ENCODE measurements around the gene ABL2.

The ABL2 gene

GRCh38 chr1:179087665-179088064 lies 141.8 kb downstream of the ABL2 start:
- no peak overlapping the region for H3K27ac ChIP-seq (ENCODE audit: insufficient read depth, low read depth, low read length, poor library complexity, severe bottlenecking)
- no peaks in the 10 kb centered on the region for H3K36me3 ChIP-seq (ENCODE audit: control insufficient read depth, insufficient read depth, low read length)
- H3K9me3 ChIP-seq (ENCODE audit: control insufficient read depth, low read length): no peaks in the 10 kb centered on the region
- H3K27me3 ChIP-seq (ENCODE audit: control insufficient read depth, insufficient read depth, low read length, poor library complexity, severe bottlenecking): peaks cover 6% of the 10 kb centered on the region
- H3K4me1 ChIP-seq (ENCODE audit: control insufficient read depth, insufficient read depth, low read length): peaks cover 3% of the 10 kb centered on the region
- no peak overlapping the region for H3K4me3 ChIP-seq (ENCODE audit: insufficient read depth, low read depth, low read length)
- WGBS, 2 experiments: 41 to 43% methylated on average over 11 of the region's 11 CpGs

- Histone ChIP-seq H3K27ac (ENCODE audit: insufficient read depth, low read depth, low read length, poor library complexity, severe bottlenecking) (no peak overlapping the region), H3K27me3 (ENCODE audit: control insufficient read depth, insufficient read depth, low read length, poor library complexity, severe bottlenecking) (peaks cover 9% of the 10 kb centered on the region), H3K4me1 (ENCODE audit: control insufficient read depth, insufficient read depth, low read length) (peaks cover 10% of the 10 kb centered on the region), H3K9me3 (ENCODE audit: control insufficient read depth, low read length) (no peaks in the 10 kb centered on the region), H3K4me3 (ENCODE audit: insufficient read depth, low read depth, low read length) (no peak overlapping the region), H3K36me3 (ENCODE audit: control insufficient read depth, insufficient read depth, low read length) (no peaks in the 10 kb centered on the region)
- WGBS, 2 experiments: 89 to 92% methylated on average over 8 of the region's 8 CpGs
Measured at GRCh38 chr1:179083533-179083932, 145.9 kb downstream of the ABL2 start.

- peak overlapping the region; percentile 85 for H3K4me3 ChIP-seq (ENCODE audit: insufficient read depth, low read depth, low read length)
- H3K4me1 ChIP-seq (ENCODE audit: control insufficient read depth, insufficient read depth, low read length): peaks cover 10% of the 10 kb centered on the region
- 22 to 25% methylated on average over 3 of the region's 3 CpGs for WGBS, 2 experiments
- H3K36me3 ChIP-seq (ENCODE audit: control insufficient read depth, insufficient read depth, low read length): no peaks in the 10 kb centered on the region
- H3K9me3 ChIP-seq (ENCODE audit: control insufficient read depth, low read length): no peaks in the 10 kb centered on the region
- no peak overlapping the region for H3K27ac ChIP-seq (ENCODE audit: insufficient read depth, low read depth, low read length, poor library complexity, severe bottlenecking)
- H3K27me3 ChIP-seq (ENCODE audit: control insufficient read depth, insufficient read depth, low read length, poor library complexity, severe bottlenecking): peaks cover 9% of the 10 kb centered on the region
Measured at GRCh38 chr1:179082999-179083335, 146.5 kb downstream of the ABL2 start.

GRCh38 chr1:179082333-179082998 lies 147.0 kb downstream of the ABL2 start:
- Histone ChIP-seq H3K27ac (ENCODE audit: insufficient read depth, low read depth, low read length, poor library complexity, severe bottlenecking) (no peak overlapping the region), H3K36me3 (ENCODE audit: control insufficient read depth, insufficient read depth, low read length) (no peaks in the 10 kb centered on the region), H3K4me1 (ENCODE audit: control insufficient read depth, insufficient read depth, low read length) (peaks cover 10% of the 10 kb centered on the region), H3K27me3 (ENCODE audit: control insufficient read depth, insufficient read depth, low read length, poor library complexity, severe bottlenecking) (peaks cover 9% of the 10 kb centered on the region), H3K9me3 (ENCODE audit: control insufficient read depth, low read length) (no peaks in the 10 kb centered on the region), H3K4me3 (ENCODE audit: insufficient read depth, low read depth, low read length) (peak overlapping the region; percentile 85)
- 1% methylated on average over 52 of the region's 52 CpGs for WGBS, 2 experiments

GRCh38 chr1:179081687-179082332 lies 147.7 kb downstream of the ABL2 start, which contains the start of gene TOR3A:
TOR3A (plus strand) TSS chr1:179082070; CDS start chr1:179082129, 59 bp downstream.
- Histone ChIP-seq H3K36me3 (ENCODE audit: control insufficient read depth, insufficient read depth, low read length) (no peaks in the 10 kb centered on the region), H3K27ac (ENCODE audit: insufficient read depth, low read depth, low read length, poor library complexity, severe bottlenecking) (peak within 1 kb of the TSS; percentile 16)
- WGBS, 2 experiments: 1% methylated on average over 51 of the region's 51 CpGs

GRCh38 chr1:179080866-179081686 lies 148.4 kb downstream of the ABL2 start:
- Histone ChIP-seq H3K27me3 (ENCODE audit: control insufficient read depth, insufficient read depth, low read length, poor library complexity, severe bottlenecking) (peaks cover 9% of the 10 kb centered on the region), H3K9me3 (ENCODE audit: control insufficient read depth, low read length) (no peaks in the 10 kb centered on the region), H3K4me1 (ENCODE audit: control insufficient read depth, insufficient read depth, low read length) (peaks cover 10% of the 10 kb centered on the region), H3K36me3 (ENCODE audit: control insufficient read depth, insufficient read depth, low read length) (no peaks in the 10 kb centered on the region), H3K4me3 (ENCODE audit: insufficient read depth, low read depth, low read length) (peak overlapping the region; percentile 85), H3K27ac (ENCODE audit: insufficient read depth, low read depth, low read length, poor library complexity, severe bottlenecking) (peak overlapping the region; percentile 16)
- 60 to 62% methylated on average over 18 of the region's 18 CpGs for WGBS, 2 experiments

More at GRCh38 chr1:179081687-179082332, 147.7 kb downstream of the ABL2 start, which contains the start of gene TOR3A:
- Histone ChIP-seq H3K27me3 (ENCODE audit: control insufficient read depth, insufficient read depth, low read length, poor library complexity, severe bottlenecking) (peaks cover 9% of the 10 kb centered on the region), H3K4me1 (ENCODE audit: control insufficient read depth, insufficient read depth, low read length) (peaks cover 10% of the 10 kb centered on the region), H3K4me3 (ENCODE audit: insufficient read depth, low read depth, low read length) (peak within 1 kb of the TSS; percentile 85), H3K9me3 (ENCODE audit: control insufficient read depth, low read length) (no peaks in the 10 kb centered on the region)

- H3K4me3 ChIP-seq (ENCODE audit: insufficient read depth, low read depth, low read length): no peak overlapping the region
- peaks cover 10% of the 10 kb centered on the region for H3K4me1 ChIP-seq (ENCODE audit: control insufficient read depth, insufficient read depth, low read length)
- H3K36me3 ChIP-seq (ENCODE audit: control insufficient read depth, insufficient read depth, low read length): no peaks in the 10 kb centered on the region
- no peaks in the 10 kb centered on the region for H3K9me3 ChIP-seq (ENCODE audit: control insufficient read depth, low read length)
- no peak overlapping the region for H3K27ac ChIP-seq (ENCODE audit: insufficient read depth, low read depth, low read length, poor library complexity, severe bottlenecking)
- H3K27me3 ChIP-seq (ENCODE audit: control insufficient read depth, insufficient read depth, low read length, poor library complexity, severe bottlenecking): peaks cover 9% of the 10 kb centered on the region
- 69 to 73% methylated on average over 18 of the region's 18 CpGs for WGBS, 2 experiments
Measured at GRCh38 chr1:179079113-179079761, 150.2 kb downstream of the ABL2 start.

GRCh38 chr1:179077396-179077795 lies 152.1 kb downstream of the ABL2 start:
- Histone ChIP-seq H3K27ac (ENCODE audit: insufficient read depth, low read depth, low read length, poor library complexity, severe bottlenecking) (no peak overlapping the region), H3K4me1 (ENCODE audit: control insufficient read depth, insufficient read depth, low read length) (peaks cover 6% of the 10 kb centered on the region), H3K4me3 (ENCODE audit: insufficient read depth, low read depth, low read length) (no peak overlapping the region), H3K27me3 (ENCODE audit: control insufficient read depth, insufficient read depth, low read length, poor library complexity, severe bottlenecking) (peaks cover 1% of the 10 kb centered on the region), H3K9me3 (ENCODE audit: control insufficient read depth, low read length) (no peaks in the 10 kb centered on the region), H3K36me3 (ENCODE audit: control insufficient read depth, insufficient read depth, low read length) (no peaks in the 10 kb centered on the region)
- WGBS, 2 experiments: 90 to 91% methylated on average over 7 of the region's 7 CpGs

GRCh38 chr1:179066471-179066870 lies 163.0 kb downstream of the ABL2 start:
- H3K27me3 ChIP-seq (ENCODE audit: control insufficient read depth, insufficient read depth, low read length, poor library complexity, severe bottlenecking): no peaks in the 10 kb centered on the region
- H3K27ac ChIP-seq (ENCODE audit: insufficient read depth, low read depth, low read length, poor library complexity, severe bottlenecking): no peak overlapping the region
- 93% methylated on average over 4 of the region's 4 CpGs for WGBS, 2 experiments
- H3K36me3 ChIP-seq (ENCODE audit: control insufficient read depth, insufficient read depth, low read length): no peaks in the 10 kb centered on the region
- H3K9me3 ChIP-seq (ENCODE audit: control insufficient read depth, low read length): no peaks in the 10 kb centered on the region
- H3K4me1 ChIP-seq (ENCODE audit: control insufficient read depth, insufficient read depth, low read length): no peaks in the 10 kb centered on the region
- H3K4me3 ChIP-seq (ENCODE audit: insufficient read depth, low read depth, low read length): no peak overlapping the region
